DND-41 (cell line): ENCODE results near the gene XAB2.

Experiments
- EZH2 ChIP-seq: IDR thresholded peaks from 3 replicates; pipeline ENCODE4 v1.6.1; 2012; ENCODE audit warnings: borderline replicate concordance, low read depth, mild to moderate bottlenecking, moderate library complexity, low read length, inconsistent platforms; ENCODE audit not compliant: severe bottlenecking
- TF ChIP-seq, protein P1 (sequence below): IDR thresholded peaks from 2 replicates; pipeline ENCODE4 v1.5.1; 2012; ENCODE audit warnings: borderline replicate concordance, low read length, moderate library complexity, mild to moderate bottlenecking; ENCODE audit not compliant: poor library complexity, severe bottlenecking; ENCODE audit errors: extremely low read depth

DNA sequence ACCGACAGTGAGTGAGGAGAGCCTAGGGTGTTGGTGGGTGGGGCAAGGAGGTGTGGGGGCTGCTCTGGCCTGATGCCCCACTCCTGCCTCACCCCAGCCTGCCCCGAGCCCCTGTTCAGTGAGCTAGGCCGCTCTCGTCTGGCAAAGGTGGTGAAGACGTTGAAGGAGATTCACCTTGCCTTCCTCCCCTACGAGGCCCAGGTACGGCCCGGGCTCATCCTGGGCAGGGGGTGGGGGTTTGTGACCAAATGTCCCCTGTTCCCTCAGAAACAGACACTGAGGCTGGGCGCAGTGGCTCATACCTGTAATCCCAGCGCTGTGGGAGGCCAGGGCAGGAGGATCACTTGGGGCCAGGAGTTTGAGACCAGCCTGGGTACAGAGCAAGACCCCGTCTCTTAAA is 11.5 kb upstream of the XAB2 start:
- TF ChIP-seq, protein P1, sequence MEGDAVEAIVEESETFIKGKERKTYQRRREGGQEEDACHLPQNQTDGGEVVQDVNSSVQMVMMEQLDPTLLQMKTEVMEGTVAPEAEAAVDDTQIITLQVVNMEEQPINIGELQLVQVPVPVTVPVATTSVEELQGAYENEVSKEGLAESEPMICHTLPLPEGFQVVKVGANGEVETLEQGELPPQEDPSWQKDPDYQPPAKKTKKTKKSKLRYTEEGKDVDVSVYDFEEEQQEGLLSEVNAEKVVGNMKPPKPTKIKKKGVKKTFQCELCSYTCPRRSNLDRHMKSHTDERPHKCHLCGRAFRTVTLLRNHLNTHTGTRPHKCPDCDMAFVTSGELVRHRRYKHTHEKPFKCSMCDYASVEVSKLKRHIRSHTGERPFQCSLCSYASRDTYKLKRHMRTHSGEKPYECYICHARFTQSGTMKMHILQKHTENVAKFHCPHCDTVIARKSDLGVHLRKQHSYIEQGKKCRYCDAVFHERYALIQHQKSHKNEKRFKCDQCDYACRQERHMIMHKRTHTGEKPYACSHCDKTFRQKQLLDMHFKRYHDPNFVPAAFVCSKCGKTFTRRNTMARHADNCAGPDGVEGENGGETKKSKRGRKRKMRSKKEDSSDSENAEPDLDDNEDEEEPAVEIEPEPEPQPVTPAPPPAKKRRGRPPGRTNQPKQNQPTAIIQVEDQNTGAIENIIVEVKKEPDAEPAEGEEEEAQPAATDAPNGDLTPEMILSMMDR = no peak
- TF ChIP-seq EZH2 = no peak
